Natural killer cell treated with Interleukin-12 subunit alpha and Interleukin-12 subunit beta and Interleukin-15 and Interleukin-18, amount 100 ng/mL, for 72 hours (primary cell): ENCODE measurements around the gene PLXNB2. TPM values are rescaled to one million over a fixed set of nuclear protein-coding genes. Genes with fewer than 3 reads are reported as not detected.

Source experiments
- ATAC-seq, 2 donors: fragments of 150-1000 bp; cut with Tn5 transposase in 1 of 2; sonication (Bioruptor Pico), chemical (Tn5 transposase) in 1 of 2; 2 replicates each; pipeline ENCODE4 v1.10.0; 2021
- DNase-seq: peaks from one replicate; pipeline ENCODE4 v3.0.0; 2022; ENCODE audit warnings: low spot score
- H3K27ac Mint-ChIP-seq, 2 donors: 1 replicate in 1 of 2; 2 replicates in 1 of 2; pipeline ENCODE4 v1.8.0; 2022; ENCODE audit warnings: mixed read lengths in 2 of 2, mild to moderate bottlenecking in 1 of 2, moderate library complexity in 1 of 2
- H3K27me3 Mint-ChIP-seq, 2 donors: 1 replicate in 1 of 2; 2 replicates in 1 of 2; pipeline ENCODE4 v1.8.0; 2022; ENCODE audit warnings: mixed read lengths in 2 of 2
- H3K36me3 Mint-ChIP-seq: one replicate; pipeline ENCODE4 v1.8.0; 2022; ENCODE audit warnings: mixed read lengths
- H3K4me1 Mint-ChIP-seq, 2 donors: 1 replicate in 1 of 2; 2 replicates in 1 of 2; pipeline ENCODE4 v1.8.0; 2022; ENCODE audit warnings: low read depth in 2 of 2, mixed read lengths in 2 of 2, mild to moderate bottlenecking in 1 of 2
- H3K4me3 Mint-ChIP-seq: one replicate; pipeline ENCODE4 v1.8.0; 2022; ENCODE audit warnings: mixed read lengths
- H3K9me3 Mint-ChIP-seq: 2 replicates; pipeline ENCODE4 v1.8.0; 2022; ENCODE audit warnings: mixed read lengths
- total RNA-seq, 2 donors: library from RNA; stranded (reverse); gene quantifications; one replicate each; pipeline ENCODE4 v1.2.3, GENCODE V29; 2022

The PLXNB2 gene
- total RNA-seq, 2 donors from 2014 or later = 4.4 to 5.5 TPM

- H3K27me3 Mint-ChIP-seq = peaks cover 0 to 2% of the 10 kb centered on the region in 2 donors
- DNase-seq (peak; percentile 86), ATAC-seq (peak; percentile 78 to 86)
- peak within 1 kb of the TSS; percentile 56 for H3K4me3 Mint-ChIP-seq
- peaks cover 0 to 3% of the 10 kb centered on the region in 2 donors for H3K4me1 Mint-ChIP-seq
- no peak within 1 kb of the TSS for H3K27ac Mint-ChIP-seq
- H3K36me3 Mint-ChIP-seq = no peaks in the 10 kb centered on the region
- H3K9me3 Mint-ChIP-seq = no peaks in the 10 kb centered on the region
Measured at GRCh38 chr22:50269970-50270665, 37.3 kb downstream of the PLXNB2 start, which contains the start of gene MAPK11. Gene MAPK11, minus strand, starts transcription at chr22:50270380. Its CDS starts 88 bp downstream, at chr22:50270292.

GRCh38 chr22:50269573-50269969 is 37.9 kb downstream of the PLXNB2 start:
- DNase-seq = no peak
- Mint-ChIP-seq H3K4me3 (peak overlapping the region; percentile 32), H3K36me3 (no peaks in the 10 kb centered on the region), H3K27ac (no peak overlapping the region), H3K4me1 (peaks cover 0 to 3% of the 10 kb centered on the region in 2 donors), H3K9me3 (no peaks in the 10 kb centered on the region), H3K27me3 (peaks cover 0 to 2% of the 10 kb centered on the region in 2 donors)
- no peak for ATAC-seq

GRCh38 chr22:50268655-50269113 is 38.8 kb downstream of the PLXNB2 start:
- Mint-ChIP-seq H3K27me3 (no peaks in the 10 kb centered on the region), H3K4me1 (peaks cover 0 to 3% of the 10 kb centered on the region in 2 donors), H3K4me3 (no peak overlapping the region), H3K27ac (no peak overlapping the region), H3K9me3 (no peaks in the 10 kb centered on the region), H3K36me3 (no peaks in the 10 kb centered on the region)
- DNase-seq (no peak), ATAC-seq (no peak)

GRCh38 chr22:50267591-50268390 is 39.7 kb downstream of the PLXNB2 start:
- Mint-ChIP-seq H3K27ac (no peak overlapping the region), H3K4me1 (peaks cover 0 to 3% of the 10 kb centered on the region in 2 donors), H3K4me3 (no peak overlapping the region), H3K9me3 (no peaks in the 10 kb centered on the region), H3K27me3 (no peaks in the 10 kb centered on the region), H3K36me3 (no peaks in the 10 kb centered on the region)
- DNase-seq (no peak), ATAC-seq (no peak)

GRCh38 chr22:50266994-50267393 is 40.5 kb downstream of the PLXNB2 start:
- Mint-ChIP-seq H3K4me3 (no peak overlapping the region), H3K27ac (no peak overlapping the region), H3K27me3 (peaks cover 0 to 5% of the 10 kb centered on the region in 2 donors), H3K36me3 (no peaks in the 10 kb centered on the region), H3K9me3 (no peaks in the 10 kb centered on the region), H3K4me1 (peaks cover 4 to 6% of the 10 kb centered on the region in 2 donors)
- ATAC-seq (no peak), DNase-seq (no peak)

- H3K36me3 Mint-ChIP-seq = no peaks in the 10 kb centered on the region
- no peaks in the 10 kb centered on the region for H3K9me3 Mint-ChIP-seq
- DNase-seq (no peak), ATAC-seq (no peak)
- no peak overlapping the region for H3K4me3 Mint-ChIP-seq
- H3K27me3 Mint-ChIP-seq = peaks cover 0 to 5% of the 10 kb centered on the region in 2 donors
- H3K4me1 Mint-ChIP-seq = peaks cover 5 to 7% of the 10 kb centered on the region in 2 donors
- no peak overlapping the region for H3K27ac Mint-ChIP-seq
Measured at GRCh38 chr22:50264946-50265669, 42.3 kb downstream of the PLXNB2 start.

GRCh38 chr22:50264104-50264745 is 43.2 kb downstream of the PLXNB2 start:
- no peak for ATAC-seq
- H3K27me3 Mint-ChIP-seq = peaks cover 0 to 5% of the 10 kb centered on the region in 2 donors
- no peak for DNase-seq
- H3K4me3 Mint-ChIP-seq = no peak overlapping the region
- no peaks in the 10 kb centered on the region for H3K9me3 Mint-ChIP-seq
- H3K36me3 Mint-ChIP-seq = no peaks in the 10 kb centered on the region
- H3K4me1 Mint-ChIP-seq = peaks cover 5 to 7% of the 10 kb centered on the region in 2 donors
- H3K27ac Mint-ChIP-seq = no peak overlapping the region

GRCh38 chr22:50262973-50263617 is 44.4 kb downstream of the PLXNB2 start:
- Mint-ChIP-seq H3K4me3 (no peak overlapping the region), H3K27me3 (peaks cover 0 to 7% of the 10 kb centered on the region in 2 donors), H3K36me3 (no peaks in the 10 kb centered on the region), H3K9me3 (no peaks in the 10 kb centered on the region), H3K4me1 (peaks cover 4 to 5% of the 10 kb centered on the region in 2 donors), H3K27ac (no peak overlapping the region)
- DNase-seq (no peak), ATAC-seq (no peak)

GRCh38 chr22:50262460-50262911 is 45.0 kb downstream of the PLXNB2 start:
- ATAC-seq (no peak), DNase-seq (no peak)
- no peak overlapping the region for H3K27ac Mint-ChIP-seq
- H3K9me3 Mint-ChIP-seq = no peaks in the 10 kb centered on the region
- H3K4me1 Mint-ChIP-seq = peaks cover 4 to 5% of the 10 kb centered on the region in 2 donors
- H3K27me3 Mint-ChIP-seq = peaks cover 0 to 7% of the 10 kb centered on the region in 2 donors
- H3K36me3 Mint-ChIP-seq = no peaks in the 10 kb centered on the region
- H3K4me3 Mint-ChIP-seq = peak overlapping the region; percentile 73

- no peaks in the 10 kb centered on the region for H3K36me3 Mint-ChIP-seq
- peaks cover 4 to 5% of the 10 kb centered on the region in 2 donors for H3K4me1 Mint-ChIP-seq
- no peaks in the 10 kb centered on the region for H3K9me3 Mint-ChIP-seq
- ATAC-seq = peak; percentile 1 to 25
- DNase-seq = no peak
- peaks cover 0 to 9% of the 10 kb centered on the region in 2 donors for H3K27me3 Mint-ChIP-seq
- H3K27ac Mint-ChIP-seq = no peak within 1 kb of the TSS
- H3K4me3 Mint-ChIP-seq = peak within 1 kb of the TSS; percentile 73
Measured at GRCh38 chr22:50261615-50262459, 45.6 kb downstream of the PLXNB2 start, which contains the start of gene MAPK12. Gene MAPK12, minus strand, starts transcription at chr22:50261683. Its CDS starts 174 bp downstream, at chr22:50261509.

GRCh38 chr22:50260801-50261614 is 46.4 kb downstream of the PLXNB2 start:
- ATAC-seq = peak; percentile 32 to 53
- Mint-ChIP-seq H3K27me3 (peaks cover 0 to 9% of the 10 kb centered on the region in 2 donors), H3K27ac (no peak overlapping the region), H3K4me1 (peaks cover 4 to 5% of the 10 kb centered on the region in 2 donors), H3K4me3 (no peak overlapping the region), H3K36me3 (no peaks in the 10 kb centered on the region), H3K9me3 (no peaks in the 10 kb centered on the region)
- no peak for DNase-seq
